Gastrocnemius medialis (tissue), 4 donors: ENCODE data around the gene MYCBP2. TPM values are rescaled to one million over a fixed set of nuclear protein-coding genes. Genes with fewer than 3 reads are reported as not detected.

ENCODE experiments used
- ATAC-seq, 2 donors: fragments of 150-250 bp; one replicate each; pipeline ENCODE4 v1.9.1; 2016
- DNase-seq, 2 donors: peaks; one replicate each; pipeline ENCODE4 v3.0.0-alpha.2; 2019
- H3K27ac ChIP-seq, 4 donors: fragments of 200-600 bp; sonication (generic); 1 replicate in 1 of 4; 2 replicates in 3 of 4; pipeline ENCODE4 v1.5.1; 2016 to 2018; ENCODE audit warnings: mild to moderate bottlenecking in 2 of 4, moderate library complexity in 1 of 4
- H3K27me3 ChIP-seq, 3 donors: fragments of 200-600 bp; sonication (generic) in 2 of 3; 1 replicate in 1 of 3; 2 replicates in 2 of 3; pipeline versions ENCODE4 v1.5.1 to v1.6.0; 2016 to 2019; ENCODE audit warnings: mild to moderate bottlenecking in 1 of 3, moderate library complexity in 1 of 3
- H3K36me3 ChIP-seq, 2 donors: fragments of 200-600 bp; sonication (generic) in 1 of 2; one replicate each; pipeline ENCODE4 v1.5.1; 2017 to 2018
- H3K4me1 ChIP-seq, 2 donors: fragments of 200-600 bp; sonication (generic) in 1 of 2; one replicate each; pipeline ENCODE4 v1.5.1; 2016 to 2017; ENCODE audit warnings: mild to moderate bottlenecking in 2 of 2
- H3K4me3 ChIP-seq, 4 donors: fragments of 200-600 bp; sonication (generic) in 3 of 4; 1 replicate in 1 of 4; 2 replicates in 3 of 4; pipeline ENCODE4 v1.5.1; 2016 to 2019; ENCODE audit warnings: mild to moderate bottlenecking in 2 of 4
- H3K9me3 ChIP-seq, 3 donors: fragments of 200-600 bp; sonication (generic) in 2 of 3; 1 replicate in 1 of 3; 2 replicates in 2 of 3; pipeline ENCODE4 v1.5.1; 2016 to 2019
- POLR2A ChIP-seq, 2 donors: fragments of 450-650 bp; IDR thresholded peaks; one replicate each; pipeline ENCODE4 v1.6.1; 2017; ENCODE audit warnings: antibody characterized with exemption in 2 of 2, mild to moderate bottlenecking in 2 of 2, moderate library complexity in 2 of 2
- in situ Hi-C, 4 donors: fragments of 200-750 bp; cut with MboI; loops; one replicate each; pipeline versions ENCODE4 v1.15.0 to v1.8.0; 2017; ENCODE audit warnings: low sequenced_read_pairs in 4 of 4
- intact Hi-C: fragments of 100-400 bp; cut with DNase I; formaldehyde crosslinking; loops from one replicate; pipeline ENCODE4 v1.15.1; 2023; ENCODE audit warnings: low total_unique reads
- total RNA-seq, 4 donors: library from RNA; depleted of rRNA; stranded (reverse); fragments of >200 nt; gene quantifications; one replicate each; pipeline versions ENCODE4 v1.1.0 to v1.2.3, GENCODE V29; 2016
- TF ChIP-seq, protein P1 (sequence below), 5 experiments: fragments of 450-650 bp in 3 of 5; fragments of 200-600 bp in 2 of 5; sonication (generic) in 2 of 5; IDR thresholded peaks in 4 of 5; conservative IDR thresholded peaks in 1 of 5; 1 replicate in 4 of 5; 2 replicates in 1 of 5; pipeline ENCODE4 v1.5.1; 2016 to 2019; ENCODE audit warnings: antibody characterized with exemption in 5 of 5, mild to moderate bottlenecking in 3 of 5, moderate library complexity in 3 of 5

The MYCBP2 gene
- total RNA-seq, 4 donors from 2014 or later, result 42.1 to 56.9 (median 45.1) TPM

DNA sequence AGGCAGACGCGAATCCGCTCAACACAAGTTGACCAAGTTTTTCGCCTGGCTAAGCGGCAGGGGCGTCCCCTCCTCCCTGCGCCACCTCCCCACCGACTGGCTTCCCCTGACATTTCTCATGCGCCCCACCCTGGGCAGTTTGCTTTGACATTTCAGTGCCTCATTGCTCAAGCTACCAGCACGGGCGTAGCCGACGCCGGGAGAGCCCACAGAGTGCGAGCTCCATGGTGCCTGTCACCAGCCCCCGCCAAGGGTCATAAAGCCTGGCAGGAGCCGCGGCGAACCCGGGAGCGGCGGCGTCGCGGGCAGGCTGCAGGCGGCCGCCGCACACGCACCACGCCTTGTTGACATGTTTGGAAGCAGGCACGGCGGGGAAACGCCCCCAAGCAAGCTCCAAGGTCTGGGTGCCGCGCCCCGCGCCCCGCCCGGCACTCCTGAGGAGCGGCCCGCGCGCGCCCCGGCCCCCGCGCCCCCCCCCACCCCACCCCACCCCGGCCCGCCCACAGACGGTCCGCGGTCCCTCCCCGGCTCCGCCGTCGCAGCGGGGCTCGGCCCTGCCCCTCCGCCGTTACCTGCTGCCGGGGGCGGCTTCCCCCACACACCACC lies 300.5 kb downstream of the MYCBP2 start:
- peak in 1 of 2 donors; percentile 44 for TF ChIP-seq POLR2A (IDR thresholded peaks at IDR 0.05)
- TF ChIP-seq, protein P1, sequence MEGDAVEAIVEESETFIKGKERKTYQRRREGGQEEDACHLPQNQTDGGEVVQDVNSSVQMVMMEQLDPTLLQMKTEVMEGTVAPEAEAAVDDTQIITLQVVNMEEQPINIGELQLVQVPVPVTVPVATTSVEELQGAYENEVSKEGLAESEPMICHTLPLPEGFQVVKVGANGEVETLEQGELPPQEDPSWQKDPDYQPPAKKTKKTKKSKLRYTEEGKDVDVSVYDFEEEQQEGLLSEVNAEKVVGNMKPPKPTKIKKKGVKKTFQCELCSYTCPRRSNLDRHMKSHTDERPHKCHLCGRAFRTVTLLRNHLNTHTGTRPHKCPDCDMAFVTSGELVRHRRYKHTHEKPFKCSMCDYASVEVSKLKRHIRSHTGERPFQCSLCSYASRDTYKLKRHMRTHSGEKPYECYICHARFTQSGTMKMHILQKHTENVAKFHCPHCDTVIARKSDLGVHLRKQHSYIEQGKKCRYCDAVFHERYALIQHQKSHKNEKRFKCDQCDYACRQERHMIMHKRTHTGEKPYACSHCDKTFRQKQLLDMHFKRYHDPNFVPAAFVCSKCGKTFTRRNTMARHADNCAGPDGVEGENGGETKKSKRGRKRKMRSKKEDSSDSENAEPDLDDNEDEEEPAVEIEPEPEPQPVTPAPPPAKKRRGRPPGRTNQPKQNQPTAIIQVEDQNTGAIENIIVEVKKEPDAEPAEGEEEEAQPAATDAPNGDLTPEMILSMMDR (IDR thresholded peaks at IDR 0.05 in 4 of 5, conservative IDR thresholded peaks at IDR 0.05 in 1 of 5), result no peak
- Histone ChIP-seq H3K27ac (peak overlapping the region; percentile 93 to 100 (median 96)), H3K4me1 (peaks cover 50 to 58% of the 10 kb centered on the region in 2 donors), H3K4me3 (peak overlapping the region; percentile 65 to 98 (median 78)), H3K27me3 (no peaks in the 10 kb centered on the region), H3K36me3 (no peaks in the 10 kb centered on the region), H3K9me3 (no peaks in the 10 kb centered on the region)
- peak; percentile 61 to 69 for ATAC-seq
- intact Hi-C loops (loop anchor here (1.0 to 10.0 kb wide), 2 partner anchors 142 to 301 kb away; partner anchors contain the start of genes KCTD12 and MYCBP2), in situ Hi-C loops (no loop called here)
- peak; percentile 76 to 88 for DNase-seq

DNA sequence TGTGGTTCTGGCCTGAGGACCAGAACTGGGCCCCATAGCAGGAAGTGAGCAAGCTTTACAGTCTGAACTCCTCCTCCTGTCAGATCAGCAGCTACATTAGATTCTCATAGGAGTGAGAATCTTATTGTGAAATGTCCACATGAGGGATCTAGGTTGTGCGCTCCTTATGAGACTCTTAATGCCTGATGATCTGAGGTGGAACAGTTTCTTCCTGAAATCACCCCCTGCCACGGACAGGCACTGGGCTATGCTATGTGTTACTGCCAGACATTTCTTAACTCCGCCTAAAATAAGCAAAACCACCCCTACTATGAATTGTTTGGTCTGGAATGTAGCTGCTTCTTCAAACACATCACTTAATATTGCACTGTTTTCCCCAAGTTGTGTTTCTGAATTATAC lies 304.6 kb downstream of the MYCBP2 start:
- peak overlapping the region in 2 of 4 donors; percentile 8 to 17 for H3K4me3 ChIP-seq

GRCh38 chr13:77019756-77020155 lies 307.1 kb downstream of the MYCBP2 start:
- in situ Hi-C loops, result no loop called here
- intact Hi-C loops, result loop anchor here (10.0 kb wide), 1 partner anchor 135 kb away; the partner anchor contains the start of gene KCTD12
- Histone ChIP-seq H3K4me1 (peaks cover 79 to 91% of the 10 kb centered on the region in 2 donors), H3K4me3 (no peak overlapping the region), H3K27ac (peak overlapping the region; percentile 23 to 75 (median 54)), H3K9me3 (no peaks in the 10 kb centered on the region), H3K36me3 (peaks cover 2 to 37% of the 10 kb centered on the region in 2 donors), H3K27me3 (no peaks in the 10 kb centered on the region)
- no peak for TF ChIP-seq POLR2A (IDR thresholded peaks at IDR 0.05)
- TF ChIP-seq, protein P1 (IDR thresholded peaks at IDR 0.05 in 4 of 5, conservative IDR thresholded peaks at IDR 0.05 in 1 of 5), result no peak
- ATAC-seq (no peak), DNase-seq (no peak)

More for the DNA sequence above, 304.6 kb downstream of the MYCBP2 start:
- Histone ChIP-seq H3K36me3 (peaks cover 0 to 11% of the 10 kb centered on the region in 2 donors), H3K4me1 (peaks cover 67 to 76% of the 10 kb centered on the region in 2 donors), H3K27me3 (no peaks in the 10 kb centered on the region), H3K9me3 (no peaks in the 10 kb centered on the region), H3K27ac (peak overlapping the region; percentile 39 to 62 (median 46))
- no peak for ATAC-seq
- in situ Hi-C loops, result no loop called here
- no peak for TF ChIP-seq POLR2A (IDR thresholded peaks at IDR 0.05)
- no peak for DNase-seq
- intact Hi-C loops, result loop anchor here (10.0 kb wide), 1 partner anchor 138 kb away; the partner anchor contains the start of gene KCTD12

DNA sequence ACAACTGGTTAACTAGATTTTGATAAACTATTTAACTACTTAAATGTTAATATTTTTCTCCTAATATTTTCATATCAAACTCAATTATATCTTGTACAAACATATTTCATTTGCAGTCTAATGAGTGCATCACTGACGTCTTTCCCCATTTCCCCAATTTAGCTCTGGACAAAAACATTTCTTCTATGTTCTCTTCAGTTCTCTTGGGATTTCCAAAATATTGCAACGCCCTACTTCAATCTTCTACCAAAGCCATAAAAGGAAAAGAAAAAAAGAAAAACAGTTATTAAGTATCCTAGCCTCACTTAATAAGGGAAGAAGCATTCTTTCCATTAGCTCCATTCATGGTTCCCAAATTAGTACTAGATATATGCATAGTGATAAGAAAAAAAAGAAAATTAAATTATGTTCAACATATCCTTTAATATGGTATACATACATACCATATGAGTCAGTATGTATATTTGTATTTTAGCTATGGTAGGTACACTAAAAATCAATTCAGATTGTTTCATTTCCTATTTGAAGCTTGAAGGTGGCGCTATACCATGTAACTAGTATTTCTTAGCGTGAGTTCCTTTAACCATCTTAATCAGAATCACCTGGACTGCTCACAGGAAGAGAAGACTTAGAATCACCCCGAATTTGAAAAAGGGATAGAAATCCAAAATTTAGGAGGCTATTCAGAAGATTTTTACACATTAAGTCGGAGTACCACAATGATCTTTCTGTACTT lies 309.8 kb downstream of the MYCBP2 start:
- DNase-seq, result no peak
- peaks cover 60 to 69% of the 10 kb centered on the region in 2 donors for H3K4me1 ChIP-seq
- H3K27me3 ChIP-seq, result no peaks in the 10 kb centered on the region
- peak; percentile 59 to 82 for ATAC-seq
- H3K27ac ChIP-seq, result peak overlapping the region; percentile 53 to 75 (median 64)
- H3K4me3 ChIP-seq, result no peak overlapping the region
- H3K36me3 ChIP-seq, result peaks cover 7 to 63% of the 10 kb centered on the region in 2 donors
- H3K9me3 ChIP-seq, result no peaks in the 10 kb centered on the region
- intact Hi-C loops (no loop called here), in situ Hi-C loops (no loop called here)
- TF ChIP-seq, protein P1 (IDR thresholded peaks at IDR 0.05 in 4 of 5, conservative IDR thresholded peaks at IDR 0.05 in 1 of 5), result no peak
- TF ChIP-seq POLR2A (IDR thresholded peaks at IDR 0.05), result no peak
